ENCODE measurements around the gene ITLN2.
"Not testable (repeated sequence)": the region's sequence is repeated elsewhere in the genome, so short reads cannot be mapped to it uniquely, and the experiment has no call there.

The ITLN2 gene

DNA sequence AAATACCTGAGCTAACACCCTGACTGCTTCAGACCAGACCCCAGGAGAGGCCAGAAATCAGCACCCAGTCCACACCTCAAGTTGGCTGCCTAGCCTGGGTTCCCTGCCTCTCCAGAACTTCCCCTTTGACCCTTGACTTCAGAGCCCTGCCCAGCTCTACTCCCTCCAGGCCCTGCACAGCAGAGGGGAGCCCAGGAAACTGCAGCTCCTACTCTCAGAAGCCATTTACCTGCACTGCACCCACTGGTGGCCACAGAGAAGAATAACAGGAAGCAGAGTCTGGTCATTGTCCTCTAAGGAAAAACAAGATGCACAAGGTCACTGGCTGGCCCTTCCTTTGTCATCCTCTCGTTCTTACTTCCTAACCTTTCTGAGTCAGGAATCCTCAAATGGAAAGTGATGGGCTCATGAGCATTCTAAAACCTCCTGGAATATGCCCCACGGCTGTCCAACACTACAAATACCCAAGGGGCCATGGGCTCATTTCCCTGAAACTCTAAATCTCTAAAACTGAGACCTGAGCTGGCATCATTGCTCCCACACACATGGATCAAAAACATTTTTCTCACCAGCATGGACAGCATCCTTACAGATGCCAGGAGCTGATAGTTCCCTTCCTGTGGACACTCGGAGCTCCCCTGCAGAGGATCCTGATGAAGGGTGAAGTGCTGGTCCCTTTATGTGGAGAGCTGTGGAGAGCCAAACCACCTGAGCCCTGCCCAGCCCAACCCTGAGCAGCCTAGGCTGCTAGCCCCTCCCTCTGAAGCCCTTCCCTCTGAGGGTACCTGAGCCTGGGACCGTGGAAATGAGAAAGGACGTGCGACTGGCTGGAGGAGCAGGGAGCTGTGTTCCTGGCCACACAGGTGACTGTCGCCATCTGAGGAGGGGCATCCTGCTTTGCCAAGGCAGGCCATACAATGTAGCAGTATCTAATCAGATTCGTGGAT lies at the start of gene ITLN2:
Gene ITLN2, minus strand, starts transcription at position 652 of the 947 bp plus-strand sequence. Its CDS starts 68 bp downstream, at position 584.
- in situ Hi-C loops (cut with HindIII; ENCODE audit: low sequenced_read_pairs): no loop called here

DNA sequence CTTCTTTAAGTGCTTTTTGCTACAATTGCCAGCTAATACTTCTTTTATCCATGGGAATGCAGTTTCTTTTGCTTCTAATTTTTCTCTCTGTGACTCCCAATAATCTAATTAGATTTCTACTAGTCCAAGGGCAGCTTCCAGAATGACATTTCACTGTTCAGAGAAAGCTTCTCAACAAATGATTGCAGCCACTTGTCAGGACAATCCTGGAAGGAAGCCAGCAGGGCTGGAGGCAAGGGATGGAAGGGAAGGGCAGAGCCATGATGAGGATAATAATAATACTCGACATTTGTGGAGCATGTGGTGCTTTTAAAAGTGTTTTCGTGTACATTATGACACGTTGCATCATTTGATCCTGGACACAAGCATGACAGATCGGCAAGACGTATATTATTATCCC lies 46.9 kb upstream of the ITLN2 start:
- in situ Hi-C loops (cut with HindIII; ENCODE audit: low sequenced_read_pairs): no loop called here

DNA sequence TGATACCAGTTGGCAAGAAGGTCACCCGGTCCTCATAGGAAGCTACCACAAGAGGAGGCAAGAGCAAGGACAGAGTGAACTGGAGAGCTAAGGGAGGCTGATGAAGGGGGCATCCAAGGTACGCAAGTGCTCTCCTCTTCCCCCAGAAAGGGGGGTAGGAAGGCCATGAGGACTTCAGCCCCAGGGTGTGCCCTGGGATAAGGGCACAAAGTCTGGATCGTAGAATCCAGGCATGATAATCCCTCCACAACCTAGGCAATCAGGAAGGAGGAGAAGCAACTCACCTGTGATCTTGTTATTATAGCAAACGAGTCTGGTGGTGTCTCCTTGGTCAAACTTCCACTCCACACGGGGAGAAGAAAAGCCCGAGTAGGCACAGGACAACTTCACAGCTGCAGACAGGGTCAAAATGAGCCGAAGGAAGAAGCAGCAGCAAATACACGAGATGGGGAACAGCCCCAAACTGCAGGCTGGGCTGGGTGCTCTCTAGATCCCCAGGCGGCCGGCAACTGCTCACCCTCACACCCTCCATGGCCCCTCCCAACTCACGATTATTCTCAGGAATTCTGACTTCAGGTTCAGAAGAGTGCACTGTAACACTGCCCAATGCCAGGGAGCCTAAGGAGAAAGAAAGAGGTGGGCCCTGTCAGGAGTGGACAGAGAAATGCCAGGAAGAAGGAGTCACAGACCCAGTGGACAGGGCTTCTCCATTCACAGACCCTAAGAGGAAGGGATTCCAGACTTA lies 46.3 kb upstream of the ITLN2 start:
- in situ Hi-C loops (cut with HindIII; ENCODE audit: low sequenced_read_pairs): no loop called here

- in situ Hi-C loops (cut with HindIII; ENCODE audit: low sequenced_read_pairs): no loop called here
Observed at GRCh38 chr1:160999376-160999775, 44.8 kb upstream of the ITLN2 start.

DNA sequence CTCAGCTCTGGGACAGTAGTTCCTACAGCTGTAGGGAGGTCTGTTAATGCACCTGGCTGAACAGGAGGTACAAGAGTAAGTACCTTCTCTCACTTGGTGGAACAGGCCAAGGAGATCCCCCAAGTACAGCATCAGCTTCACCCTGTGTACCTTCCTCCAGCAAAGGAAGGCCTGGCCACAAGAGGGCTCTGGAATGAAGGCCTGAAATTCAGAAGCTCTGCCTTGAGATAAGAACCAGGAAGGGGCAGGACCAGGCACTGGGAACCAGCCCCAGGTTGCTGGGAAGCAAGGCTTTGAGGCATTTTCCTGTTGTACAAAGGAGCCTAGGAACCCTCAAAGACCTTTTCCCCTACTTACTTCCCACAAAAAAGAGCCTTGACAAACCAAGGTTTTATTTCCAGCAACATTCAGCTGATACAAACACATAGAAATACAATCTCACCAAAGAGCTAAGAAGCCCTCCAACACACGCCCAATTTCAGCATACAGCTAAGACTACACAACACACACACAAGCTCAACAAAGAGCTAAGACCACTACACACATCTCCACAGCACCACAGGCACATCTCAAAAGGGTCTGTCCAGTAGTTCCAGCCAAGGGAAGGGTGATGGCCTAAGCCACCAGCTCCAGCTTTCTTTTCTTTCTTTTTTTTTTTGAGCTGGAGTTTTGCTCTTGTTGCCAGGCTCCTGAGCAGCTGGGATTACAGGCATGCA lies 42.9 kb upstream of the ITLN2 start:
- in situ Hi-C loops (cut with HindIII; ENCODE audit: low sequenced_read_pairs): no loop called here

DNA sequence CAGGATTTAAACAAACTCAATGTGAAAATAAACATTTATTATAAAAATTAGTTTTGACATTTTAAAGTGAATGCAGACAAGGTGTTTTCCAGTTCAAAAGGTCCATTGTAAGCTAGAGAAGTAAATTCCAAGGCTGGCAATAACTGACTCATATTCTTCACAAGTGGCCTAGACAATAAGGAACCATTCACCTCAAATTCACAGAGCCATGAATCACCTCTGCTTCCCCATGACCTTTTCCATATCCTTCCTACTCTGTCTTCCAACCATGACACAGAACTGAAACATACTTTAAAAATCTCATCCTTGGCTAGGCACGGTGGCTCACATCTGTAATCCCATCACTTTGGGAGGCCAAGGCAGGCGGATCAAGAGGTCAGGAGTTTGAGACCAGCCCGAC lies 41.6 kb upstream of the ITLN2 start:
- in situ Hi-C loops (cut with HindIII; ENCODE audit: low sequenced_read_pairs): no loop called here

GRCh38 chr1:160993544-160994193 lies 39.1 kb upstream of the ITLN2 start:
- in situ Hi-C loops (cut with HindIII; ENCODE audit: low sequenced_read_pairs): no loop called here

- in situ Hi-C loops (cut with HindIII; ENCODE audit: low sequenced_read_pairs): not testable (repeated sequence)
Observed at GRCh38 chr1:160992036-160992435, 37.4 kb upstream of the ITLN2 start.

GRCh38 chr1:160987359-160988050 lies 32.9 kb upstream of the ITLN2 start:
- in situ Hi-C loops (cut with HindIII; ENCODE audit: low sequenced_read_pairs): no loop called here

DNA sequence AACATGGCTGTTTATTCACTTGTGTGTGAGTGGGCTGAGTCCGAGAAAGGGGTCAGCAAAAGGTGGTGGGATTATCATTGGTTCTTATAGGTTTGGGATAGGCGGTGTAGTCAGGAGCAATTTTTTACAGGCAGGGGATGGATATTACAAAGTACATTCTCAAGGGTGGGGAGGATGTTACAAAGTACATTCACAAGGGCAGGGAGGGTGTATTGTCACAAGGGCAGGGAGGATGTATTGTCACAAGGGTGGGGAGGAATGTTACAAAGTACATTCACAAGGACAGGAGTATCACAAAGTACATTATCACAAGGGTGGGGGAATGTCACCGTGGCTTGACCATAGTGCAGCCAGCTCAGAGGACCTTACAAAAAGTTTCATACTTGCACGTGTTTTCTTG lies 31.1 kb upstream of the ITLN2 start:
- in situ Hi-C loops (cut with HindIII; ENCODE audit: low sequenced_read_pairs): no loop called here

- in situ Hi-C loops (cut with HindIII; ENCODE audit: low sequenced_read_pairs): no loop called here
Observed at GRCh38 chr1:160981584-160982411, 27.2 kb upstream of the ITLN2 start.

DNA sequence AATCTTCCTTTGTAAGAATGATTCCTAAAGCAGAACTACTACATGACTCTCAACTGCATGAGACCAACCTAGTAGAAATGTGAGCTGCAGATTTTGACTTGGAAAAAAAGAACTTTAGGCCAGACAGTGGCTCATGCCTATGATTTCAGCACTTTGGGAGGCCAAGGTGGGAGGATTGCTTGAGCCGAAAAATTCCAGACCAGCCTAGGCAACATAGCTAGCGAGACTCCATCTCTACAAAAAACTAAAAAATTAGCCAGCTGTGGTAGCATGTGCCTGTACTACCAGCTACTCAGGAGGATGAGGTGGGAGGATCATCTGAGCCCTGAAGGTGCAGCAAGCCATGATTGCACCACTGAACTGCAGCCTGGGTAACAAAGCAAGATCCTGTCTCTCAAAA lies 24.7 kb upstream of the ITLN2 start:
- in situ Hi-C loops (cut with HindIII; ENCODE audit: low sequenced_read_pairs): no loop called here

GRCh38 chr1:160978510-160978927 lies 23.9 kb upstream of the ITLN2 start:
- in situ Hi-C loops (cut with HindIII; ENCODE audit: low sequenced_read_pairs): no loop called here

DNA sequence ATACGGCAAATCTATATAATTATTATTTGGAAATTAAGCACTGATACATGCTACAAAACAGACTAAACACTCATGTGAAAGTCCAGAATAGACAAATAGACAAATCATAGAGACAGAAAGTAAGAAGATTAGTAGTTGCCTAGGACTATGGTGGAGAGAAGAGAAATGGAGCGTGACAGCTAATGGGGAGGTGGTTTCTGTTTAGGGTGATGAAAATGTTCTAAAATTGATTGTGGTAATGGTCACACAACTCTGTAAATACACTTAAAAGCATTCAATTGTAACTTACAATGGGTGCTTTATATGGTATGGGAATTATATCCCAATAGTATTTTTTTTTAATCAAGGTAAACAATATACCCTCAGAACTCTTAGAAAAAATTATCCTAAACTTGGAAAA lies 20.4 kb upstream of the ITLN2 start:
- in situ Hi-C loops (cut with HindIII; ENCODE audit: low sequenced_read_pairs): no loop called here

DNA sequence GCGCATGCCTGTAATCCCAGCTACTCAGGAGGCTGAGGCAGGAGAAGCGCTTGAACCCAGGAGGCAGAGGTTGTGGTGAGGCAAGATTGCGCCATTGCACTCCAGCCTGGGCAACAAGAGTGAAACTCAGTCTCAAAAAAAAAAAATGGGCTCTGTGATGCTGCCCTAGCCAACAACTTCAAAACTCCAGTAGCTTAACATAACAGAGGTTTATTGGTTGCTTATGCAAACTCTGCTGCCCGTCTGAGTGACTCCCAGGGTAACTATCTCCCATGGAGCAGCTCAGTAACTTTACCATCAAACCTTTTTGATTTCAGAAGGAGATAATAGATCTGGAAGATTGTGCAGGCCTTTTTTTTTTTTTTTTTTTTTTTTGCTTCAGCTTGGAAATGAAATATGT lies 18.9 kb upstream of the ITLN2 start:
- in situ Hi-C loops (cut with HindIII; ENCODE audit: low sequenced_read_pairs): no loop called here

- in situ Hi-C loops (cut with HindIII; ENCODE audit: low sequenced_read_pairs): no loop called here
Observed at GRCh38 chr1:160972939-160973338, 18.3 kb upstream of the ITLN2 start.

DNA sequence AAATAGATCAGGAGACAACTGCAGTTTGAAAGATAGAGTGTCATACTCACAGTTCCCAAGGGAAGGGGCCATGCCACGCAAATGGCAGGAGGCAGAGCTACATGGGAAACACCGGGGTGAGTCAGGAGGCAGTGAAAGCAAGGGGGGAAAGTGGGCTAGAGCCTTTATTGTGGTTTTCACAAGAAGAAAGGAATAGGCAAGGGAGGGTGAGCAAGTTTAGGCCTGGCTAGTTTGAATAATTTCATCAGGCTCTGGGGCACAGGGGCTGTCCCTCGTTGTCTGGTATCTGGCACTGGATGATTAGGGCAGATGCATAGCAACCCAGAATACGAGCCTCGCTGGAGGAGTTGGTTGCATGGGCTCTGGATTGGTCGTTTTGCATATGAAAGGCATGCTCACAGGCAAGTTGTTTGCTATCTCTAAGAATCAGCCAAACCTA lies 17.0 kb upstream of the ITLN2 start:
- in situ Hi-C loops (cut with HindIII; ENCODE audit: low sequenced_read_pairs): no loop called here

GRCh38 chr1:160963521-160963920 lies 8.9 kb upstream of the ITLN2 start:
- in situ Hi-C loops (cut with HindIII; ENCODE audit: low sequenced_read_pairs): no loop called here

DNA sequence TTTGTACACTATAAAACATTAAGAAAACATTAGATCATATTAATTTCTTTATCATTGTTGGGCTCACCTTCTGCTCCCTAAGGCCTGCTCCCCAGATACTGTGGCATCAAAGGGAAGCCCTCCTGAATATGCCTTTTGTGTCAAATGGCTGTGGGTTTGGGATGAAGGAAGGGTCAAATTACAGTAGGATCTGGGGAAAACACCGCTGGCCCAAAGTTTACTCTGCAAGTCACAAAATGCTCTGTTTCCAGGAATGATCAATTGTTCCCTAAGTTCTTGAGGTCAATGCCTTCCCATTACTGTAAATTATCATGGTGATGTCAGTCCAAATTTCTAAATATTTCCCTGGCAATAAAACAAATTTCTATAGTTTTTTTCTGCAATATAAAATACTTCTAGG lies 6.8 kb upstream of the ITLN2 start:
- in situ Hi-C loops (cut with HindIII; ENCODE audit: low sequenced_read_pairs): no loop called here
